Measurements from ENCODE around the gene NDUFA6. TPM values are rescaled to one million over a fixed set of nuclear protein-coding genes. Genes with fewer than 3 reads are reported as not detected.
"Not testable (repeated sequence)": the region's sequence is repeated elsewhere in the genome, so short reads cannot be mapped to it uniquely, and the experiment has no call there.

NDUFA6 gene
- total RNA-seq, 1 experiment from 2014 or later, result 80.5 TPM

DNA sequence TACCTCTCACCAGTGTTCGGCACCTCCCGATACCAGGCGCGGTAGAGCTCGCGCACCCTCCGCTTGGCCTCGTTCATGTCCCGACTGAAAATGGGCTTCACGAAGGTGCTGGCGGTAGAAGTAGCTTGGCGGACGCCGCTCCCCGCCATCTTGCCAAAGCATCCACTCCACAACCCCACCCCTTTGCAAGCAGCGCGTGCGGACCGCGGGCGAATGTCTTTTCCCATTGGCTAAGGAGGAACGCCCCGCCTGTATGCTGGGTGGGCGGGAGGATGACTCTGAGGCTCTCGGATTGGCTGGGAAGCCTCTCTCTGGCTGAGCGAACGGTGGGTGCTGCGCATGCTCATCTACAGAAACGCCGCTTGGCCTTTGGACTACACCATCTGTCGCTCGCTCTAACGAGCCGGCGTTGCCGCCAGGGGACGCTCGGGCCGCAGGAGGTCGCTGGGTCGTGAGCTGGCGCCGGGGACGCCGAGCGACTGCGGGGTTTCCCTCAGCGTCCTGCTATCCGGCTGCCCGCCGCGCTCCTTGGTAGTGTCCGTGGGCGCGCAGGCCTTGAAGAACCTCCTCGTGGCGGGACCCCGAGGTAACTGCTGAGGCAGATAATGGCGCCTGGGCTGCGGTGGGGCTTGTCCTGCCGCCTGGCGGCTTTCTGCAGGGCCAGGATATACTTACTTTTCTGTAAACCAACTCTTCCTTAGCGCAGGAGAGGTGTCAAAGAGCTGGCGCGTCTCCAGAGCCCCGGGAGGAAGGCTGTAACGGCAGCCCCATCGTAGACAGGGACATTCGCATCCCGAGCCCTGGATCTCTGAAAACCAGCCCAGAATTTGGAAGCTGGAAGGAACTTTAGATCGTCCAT is at the start of gene NDUFA6 (continued):
- TF ChIP-seq FOSL1 (IDR thresholded peaks at IDR 0.05; ENCODE audit: low read depth) (no peak), ATF3 (IDR thresholded peaks at IDR 0.05) (no peak), ELF1 (IDR thresholded peaks at IDR 0.05; ENCODE audit: borderline replicate concordance, low read depth) (no peak), EGR1 (IDR thresholded peaks at IDR 0.05; ENCODE audit: low read depth) (peak; percentile 44; the same call in 1 of the 2 replicates), EZH2 (IDR thresholded peaks at IDR 0.05) (no peak), ZFX (IDR thresholded peaks at IDR 0.05) (peak; percentile 45), SRF (IDR thresholded peaks at IDR 0.05; ENCODE audit: low read depth) (no peak)
- TF ChIP-seq, protein P1, sequence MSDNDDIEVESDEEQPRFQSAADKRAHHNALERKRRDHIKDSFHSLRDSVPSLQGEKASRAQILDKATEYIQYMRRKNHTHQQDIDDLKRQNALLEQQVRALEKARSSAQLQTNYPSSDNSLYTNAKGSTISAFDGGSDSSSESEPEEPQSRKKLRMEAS (IDR thresholded peaks at IDR 0.05), result peak; percentile 77; the same call in 1 of the 2 replicates

DNA sequence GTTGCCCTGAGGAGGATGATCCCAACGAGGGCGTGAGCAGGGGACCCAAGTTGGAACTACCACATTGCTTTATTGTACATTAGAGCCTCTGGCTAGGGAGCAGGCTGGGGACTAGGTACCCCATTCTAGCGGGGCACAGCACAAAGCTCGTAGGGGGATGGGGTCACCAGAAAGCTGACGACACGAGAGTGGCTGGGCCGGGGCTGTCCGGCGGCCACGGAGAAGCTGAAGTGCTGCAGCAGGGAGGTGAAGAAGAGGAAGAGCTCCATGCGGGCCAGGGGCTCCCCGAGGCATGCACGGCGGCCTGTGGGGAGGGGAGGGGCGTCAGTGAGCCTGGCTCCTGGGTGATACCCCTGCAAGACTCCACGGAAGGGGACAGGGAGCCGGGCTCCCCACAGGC is 49.6 kb upstream of the NDUFA6 start:
- H3K36me3 ChIP-seq (ENCODE audit: control insufficient read depth in 1 of 2, insufficient read depth in 2 of 2, low read length in 2 of 2); H3K9me2 ChIP-seq (ENCODE audit: insufficient read depth); CTCF ChIA-PET; BruUV-seq (replicated peaks); H3K9me3 ChIP-seq (ENCODE audit: control insufficient read depth in 1 of 2, insufficient read depth in 1 of 2, low read depth in 1 of 2, low read length in 2 of 2); ATAC-seq; H3K4me1 ChIP-seq (ENCODE audit: control insufficient read depth in 1 of 2, insufficient read depth in 2 of 2, low read length in 2 of 2); POLR2A ChIA-PET; H3K9ac ChIP-seq (ENCODE audit: low read length); H3K79me2 ChIP-seq (ENCODE audit: insufficient read depth, low read length); H3K4me2 ChIP-seq (ENCODE audit: low read length); H3K27ac ChIP-seq (ENCODE audit: low read depth, low read length); H3K27me3 ChIP-seq (ENCODE audit: insufficient read depth, low read length); RAD21 ChIA-PET (ENCODE audit: low non-redundant PET in 1 of 2, low total read pairs in 2 of 2, uncharacterized antibody in 2 of 2, unreplicated experiment in 2 of 2); H3K4me3 ChIP-seq (replicated peaks in 1 of 2; ENCODE audit: low read depth in 1 of 2, low read length in 2 of 2); H2AFZ ChIP-seq (ENCODE audit: low read depth, low read length, poor library complexity, severe bottlenecking); DNase-seq (ENCODE audit: low read depth, low spot score); intact Hi-C loops (cut with micrococcal nuclease); H4K20me1 ChIP-seq (ENCODE audit: insufficient read depth): not testable (repeated sequence)

DNA sequence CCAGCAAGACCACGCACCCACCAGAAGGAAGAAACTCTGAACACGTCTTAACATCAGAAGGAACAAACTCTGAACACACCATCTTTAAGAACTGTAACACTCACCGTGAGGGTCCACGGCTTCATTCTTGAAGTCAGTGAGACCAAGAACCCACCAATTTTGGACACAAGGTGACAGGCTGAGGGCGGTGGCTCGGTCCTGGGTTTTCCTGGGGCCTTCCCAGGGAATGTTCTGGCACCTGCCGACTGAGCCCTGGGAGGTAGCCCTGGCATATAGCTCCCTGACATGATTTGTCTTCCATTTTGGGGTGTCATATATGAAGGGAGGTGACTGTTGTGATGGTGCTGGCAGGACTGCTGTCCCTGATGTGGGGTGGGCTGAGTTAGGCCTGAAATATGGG is 48.9 kb upstream of the NDUFA6 start:
- BruUV-seq (replicated peaks); H3K79me2 ChIP-seq (ENCODE audit: insufficient read depth, low read length); ATAC-seq; H3K4me3 ChIP-seq (replicated peaks in 1 of 2; ENCODE audit: low read depth in 1 of 2, low read length in 2 of 2); H3K9ac ChIP-seq (ENCODE audit: low read length); H3K27ac ChIP-seq (ENCODE audit: low read depth, low read length); intact Hi-C loops (cut with micrococcal nuclease); DNase-seq (ENCODE audit: low read depth, low spot score); H3K36me3 ChIP-seq (ENCODE audit: control insufficient read depth in 1 of 2, insufficient read depth in 2 of 2, low read length in 2 of 2); H2AFZ ChIP-seq (ENCODE audit: low read depth, low read length, poor library complexity, severe bottlenecking); H3K9me3 ChIP-seq (ENCODE audit: control insufficient read depth in 1 of 2, insufficient read depth in 1 of 2, low read depth in 1 of 2, low read length in 2 of 2); RAD21 ChIA-PET (ENCODE audit: low non-redundant PET in 1 of 2, low total read pairs in 2 of 2, uncharacterized antibody in 2 of 2, unreplicated experiment in 2 of 2); H3K4me1 ChIP-seq (ENCODE audit: control insufficient read depth in 1 of 2, insufficient read depth in 2 of 2, low read length in 2 of 2); CTCF ChIA-PET; H3K27me3 ChIP-seq (ENCODE audit: insufficient read depth, low read length); POLR2A ChIA-PET; H3K9me2 ChIP-seq (ENCODE audit: insufficient read depth); H4K20me1 ChIP-seq (ENCODE audit: insufficient read depth); H3K4me2 ChIP-seq (ENCODE audit: low read length): not testable (repeated sequence)
